Inferior parietal cortex (tissue), 1 donor: ENCODE measurements around the gene MARK3.

Experiments
- DNase-seq: peaks from one replicate; pipeline ENCODE4 v3.0.0-alpha.2; 2016; ENCODE audit errors: extremely low spot score

MARK3 gene

DNA sequence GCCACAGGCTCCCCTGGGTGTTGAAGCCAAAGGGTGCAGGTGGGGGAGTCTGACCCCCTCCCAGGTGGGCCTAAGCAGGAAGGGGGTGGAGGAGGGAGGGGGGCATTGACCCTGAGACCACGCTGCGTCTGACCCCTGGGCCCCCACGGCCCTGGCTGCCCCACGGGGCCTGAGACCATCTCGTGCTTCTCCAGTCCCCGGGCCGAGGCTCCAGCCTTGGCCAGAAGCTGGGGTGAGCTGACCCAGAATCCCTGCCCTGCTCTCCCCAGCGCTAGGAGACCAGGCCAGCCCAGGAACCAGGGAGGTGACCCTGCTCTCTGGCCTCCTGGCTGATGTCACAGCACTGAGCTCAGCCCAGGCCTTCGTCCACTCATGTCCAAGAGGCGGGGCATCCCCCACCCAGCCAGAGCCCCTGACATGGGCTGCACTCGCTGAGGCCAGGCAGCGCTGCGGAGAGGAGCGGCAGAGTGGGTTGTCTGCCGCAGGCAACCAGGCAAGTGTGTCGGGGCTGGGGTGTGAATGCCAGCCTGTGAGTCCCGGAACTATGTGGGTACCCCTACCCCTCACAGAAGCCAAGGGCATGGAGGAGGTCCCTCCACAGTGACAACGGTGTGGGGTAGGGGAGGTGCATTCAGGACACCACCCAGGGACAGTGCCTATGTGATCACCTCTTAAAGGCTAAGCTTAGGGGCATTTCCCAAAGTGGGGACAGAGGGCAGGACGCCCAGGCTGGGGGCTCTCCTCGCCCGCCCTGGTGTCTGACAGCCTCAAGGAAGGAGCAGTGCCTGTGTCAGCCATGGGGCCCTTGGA is 150.1 kb downstream of the MARK3 start:
- no peak for DNase-seq

- no peak for DNase-seq
These were observed 150.8 kb downstream of the MARK3 start for GRCh38 chr14:103535891-103536565.

DNA sequence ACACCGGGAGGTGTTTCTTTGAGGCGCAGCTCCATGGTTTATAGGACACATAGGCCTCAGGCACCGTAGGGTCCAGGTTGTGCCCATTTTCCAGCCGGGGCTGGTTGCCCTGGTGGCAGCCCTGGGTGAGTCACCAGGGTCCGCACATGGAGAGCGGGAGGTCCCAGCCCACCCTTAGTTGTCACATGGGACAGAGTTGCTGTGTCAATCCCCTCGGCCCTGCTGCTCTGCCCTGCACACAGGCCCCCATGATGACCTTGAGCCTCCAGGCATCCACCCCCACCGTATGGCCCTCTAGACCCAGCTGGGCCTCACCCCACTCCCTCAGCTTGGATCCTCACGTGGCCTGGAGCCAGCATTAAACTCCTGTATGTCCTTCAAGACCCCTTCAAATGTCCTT is 151.5 kb downstream of the MARK3 start:
- no peak for DNase-seq

GRCh38 chr14:103537175-103537990 is 152.2 kb downstream of the MARK3 start:
- no peak for DNase-seq

GRCh38 chr14:103538291-103539055 is 153.3 kb downstream of the MARK3 start:
- no peak for DNase-seq

GRCh38 chr14:103539056-103539825 is 154.0 kb downstream of the MARK3 start:
- no peak for DNase-seq

DNA sequence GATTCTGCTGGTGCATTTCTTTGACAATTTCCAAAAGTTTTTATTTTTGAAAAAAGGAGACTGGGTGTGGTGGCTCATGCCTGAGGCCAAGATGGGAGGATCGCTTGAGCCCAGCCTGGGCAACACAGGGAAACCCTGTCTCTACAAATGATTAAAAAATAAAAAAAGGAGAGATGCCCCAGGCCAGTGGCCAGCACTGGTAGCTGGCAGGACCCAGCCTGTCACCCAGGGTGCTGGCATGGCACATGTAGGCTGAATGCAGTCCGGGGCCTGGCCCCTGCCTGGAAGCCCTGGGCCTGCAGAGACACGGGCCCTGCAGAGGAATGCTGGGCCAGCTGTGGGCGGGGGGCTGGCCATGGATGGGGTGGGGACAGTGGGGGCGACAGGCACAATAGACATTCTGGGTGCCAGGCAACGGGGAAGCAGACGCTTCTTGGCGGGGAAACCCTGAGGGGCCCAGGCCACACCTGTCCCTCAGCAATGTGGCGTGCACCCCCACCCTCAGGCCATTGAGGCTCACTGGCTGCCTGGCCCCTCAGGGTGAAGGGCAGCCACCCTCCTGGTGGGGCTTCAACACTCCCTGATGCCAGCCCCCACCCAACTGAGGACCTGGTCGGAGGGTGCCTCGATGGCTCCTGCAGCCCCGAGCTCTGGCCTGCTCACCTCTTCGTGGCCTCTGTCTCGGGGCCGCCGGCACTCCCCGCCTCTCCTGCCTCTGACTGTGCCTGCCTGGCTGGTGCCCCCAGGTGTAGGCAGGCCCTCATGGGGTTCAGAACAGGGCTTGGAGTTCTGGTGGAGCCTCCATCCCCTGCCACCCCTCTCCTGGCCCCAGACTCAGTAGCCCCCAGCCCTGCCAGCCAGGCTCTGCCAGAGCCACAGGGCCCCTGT is 155.8 kb downstream of the MARK3 start:
- DNase-seq, result no peak

GRCh38 chr14:103541709-103542604 is 156.7 kb downstream of the MARK3 start:
- no peak for DNase-seq

- DNase-seq, result peak; percentile 77
These were observed 157.4 kb downstream of the MARK3 start for GRCh38 chr14:103542605-103543088.

- no peak for DNase-seq
These were observed 157.9 kb downstream of the MARK3 start for GRCh38 chr14:103543140-103543539.

DNA sequence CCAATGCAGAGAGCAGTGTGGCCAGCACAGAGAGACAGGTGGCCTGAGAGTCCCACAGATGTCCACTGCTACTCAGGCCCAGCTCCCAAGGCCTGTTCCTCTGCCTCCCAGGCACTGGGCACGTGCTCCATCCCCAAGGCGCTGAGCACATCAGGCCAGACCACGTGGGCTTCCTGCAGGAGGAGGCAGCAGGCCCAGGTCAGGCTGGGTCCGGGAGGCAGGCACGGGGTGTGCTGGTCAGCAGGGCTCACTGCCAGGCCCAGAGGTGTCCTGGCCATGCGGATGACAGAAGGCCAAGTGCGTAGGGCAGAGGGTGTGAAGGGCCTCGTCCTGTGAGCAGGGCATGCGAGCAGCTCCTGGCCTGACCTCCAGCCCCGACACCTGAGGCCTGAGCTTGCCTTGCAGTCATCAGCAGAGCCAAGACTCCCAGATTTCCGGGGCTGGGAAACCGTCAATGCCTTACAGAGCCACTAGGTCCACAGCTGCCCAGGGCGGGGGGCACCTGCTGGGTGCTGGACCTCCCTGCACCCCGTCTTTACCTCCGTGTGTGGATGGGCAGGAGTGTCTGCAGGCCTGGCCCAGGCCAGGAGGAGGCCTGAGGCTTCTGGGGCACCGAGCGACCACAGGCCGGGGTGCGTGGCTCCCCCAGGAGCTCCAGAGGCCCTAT is 158.6 kb downstream of the MARK3 start:
- no peak for DNase-seq

DNA sequence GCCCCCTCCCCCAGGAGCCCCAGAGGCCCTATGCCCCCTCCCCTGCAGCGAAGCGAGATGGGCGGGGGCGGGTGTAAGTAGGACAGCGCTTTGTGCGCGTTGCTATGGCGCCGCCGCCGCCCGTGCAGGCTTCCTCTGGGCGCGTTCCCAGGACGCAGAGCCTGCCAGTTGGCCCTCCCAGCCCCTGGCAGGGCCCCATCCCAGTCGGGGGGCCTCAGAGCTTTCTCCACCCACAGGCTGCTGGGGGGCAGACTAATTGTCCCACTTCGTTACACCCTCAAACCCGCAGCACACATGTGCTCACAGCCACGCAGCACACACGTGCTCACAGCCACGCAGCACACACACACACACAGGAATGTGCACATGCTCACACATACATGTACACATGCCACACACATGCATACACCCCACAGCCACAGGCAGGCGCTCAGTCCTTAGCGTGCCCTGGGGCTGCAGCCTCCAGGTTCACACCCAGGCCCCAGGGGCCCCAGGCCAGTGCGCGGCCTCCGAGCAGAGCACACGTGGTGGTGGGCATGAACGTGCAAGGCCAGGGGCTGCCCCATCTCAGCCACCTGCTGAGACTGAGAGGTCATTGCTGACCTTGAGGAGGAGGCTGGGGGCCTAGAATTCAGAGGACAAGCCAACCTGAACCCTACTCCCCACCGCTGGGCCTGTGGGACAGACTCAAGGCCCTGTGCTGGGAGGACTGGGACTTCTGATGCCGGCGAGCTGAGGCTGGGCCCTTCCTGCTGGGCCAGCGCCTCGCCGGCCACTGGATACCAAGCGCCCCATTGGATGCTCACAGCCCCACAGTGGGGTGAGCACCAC is 159.4 kb downstream of the MARK3 start:
- DNase-seq, result peak; percentile 74

- DNase-seq, result no peak
These were observed 160.2 kb downstream of the MARK3 start for GRCh38 chr14:103545219-103545914.

DNA sequence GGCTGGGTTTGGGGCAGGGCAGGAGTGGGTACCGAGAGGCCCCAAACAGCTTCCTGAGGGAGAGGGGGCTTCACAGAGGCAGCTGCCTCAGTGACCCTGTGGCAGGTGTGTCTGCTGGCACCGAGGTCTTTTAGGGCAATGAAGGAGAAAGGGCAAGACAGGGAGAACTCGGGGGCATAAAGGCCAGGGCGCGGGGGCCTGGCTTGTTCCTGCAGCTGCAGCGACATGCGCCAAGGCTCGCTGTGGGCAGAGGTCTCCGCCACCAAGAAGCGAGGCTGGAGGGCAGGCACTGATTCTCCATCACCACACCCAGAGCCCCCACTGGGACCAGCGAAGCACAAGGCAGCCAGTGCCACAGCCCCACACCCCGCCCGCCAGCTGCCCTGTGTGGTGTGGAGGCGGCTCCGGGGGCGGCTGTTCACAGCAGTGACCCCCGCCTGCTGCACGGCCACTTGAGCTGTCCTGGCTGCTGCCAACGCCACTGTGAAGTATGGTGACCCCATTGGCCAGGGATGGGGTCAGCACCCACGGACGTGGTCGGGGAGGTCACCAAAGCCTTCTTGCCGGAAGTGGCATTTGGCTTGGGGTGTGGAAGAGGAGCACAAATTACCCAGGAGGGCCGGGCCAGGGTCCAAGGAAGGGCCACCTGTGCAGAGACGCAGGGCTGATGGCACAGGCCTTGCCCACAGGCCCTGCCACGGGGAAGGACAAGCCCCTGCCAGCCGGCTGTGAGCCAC is 160.9 kb downstream of the MARK3 start:
- DNase-seq, result no peak

DNA sequence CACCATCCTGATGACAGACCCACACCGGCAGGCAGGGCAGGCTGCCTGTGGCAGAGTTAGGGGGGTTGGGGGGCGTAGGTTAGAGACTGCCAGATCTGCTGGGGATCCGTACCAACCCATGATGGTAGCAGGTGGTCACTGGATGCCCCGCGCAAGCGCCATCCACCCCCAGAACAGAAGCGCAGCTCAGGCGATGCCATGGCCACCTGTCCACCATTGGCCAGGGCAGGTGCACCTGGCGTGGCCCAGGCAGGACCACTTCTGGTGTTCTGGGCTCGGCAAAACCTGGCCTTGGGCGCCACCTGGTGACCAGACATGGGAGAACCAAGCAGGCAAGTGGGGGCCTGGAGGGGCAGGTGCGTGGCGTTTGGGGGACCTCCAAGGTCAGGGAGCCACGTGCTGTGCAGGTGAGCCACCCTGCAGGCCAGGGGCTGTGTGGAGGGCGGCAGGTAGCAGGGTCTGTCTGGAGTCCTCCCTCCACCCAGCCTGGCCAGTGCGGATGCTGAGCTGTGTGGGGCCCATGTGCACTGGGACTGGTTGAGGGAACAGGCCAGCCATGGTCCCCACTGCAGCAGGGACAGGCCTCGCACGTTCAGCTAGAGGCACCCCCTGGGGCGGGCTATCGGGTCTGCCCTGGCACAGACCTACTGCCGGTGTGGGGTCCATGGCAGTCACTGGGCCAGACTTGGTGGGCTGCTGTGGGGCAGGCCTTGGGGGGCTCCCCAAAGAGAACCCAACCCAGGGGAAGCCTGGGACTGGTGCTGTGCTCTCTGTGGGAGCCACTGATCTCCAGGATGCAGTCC is 161.6 kb downstream of the MARK3 start:
- peak; percentile 77 for DNase-seq
